GM13977 (cell line): Measurements from ENCODE around the gene CX3CR1.

ENCODE experiments used
- DNase-seq: peaks from one replicate; pipeline ENCODE4 v3.0.0; 2012; ENCODE audit warnings: low spot score
- CTCF ChIP-seq: IDR thresholded peaks from 2 replicates; pipeline ENCODE4 v1.5.1; 2012; ENCODE audit warnings: mild to moderate bottlenecking, control low read depth; ENCODE audit not compliant: insufficient read depth; ENCODE audit errors: extremely low read depth, missing control alignments
- in situ Hi-C: fragments of 300-500 bp; cut with MboI; formaldehyde crosslinking; loops from one replicate; pipeline ENCODE4 v1.12.0; 2022; ENCODE audit warnings: low sequenced_read_pairs, low pct_unique_long_range_greater_than_20kb, mixed read lengths, inconsistent platforms; ENCODE audit not compliant: unreplicated experiment

Gene CX3CR1

GRCh38 chr3:39285332-39285731, 5.5 kb upstream of the CX3CR1 start:
- in situ Hi-C loops: loop anchor here (5.0 kb wide), 1 partner anchor 93 kb away; the partner anchor contains the start of gene XIRP1
- no peak for TF ChIP-seq CTCF
- no peak for DNase-seq

- no peak for DNase-seq
- in situ Hi-C loops: no loop called here
Measured at GRCh38 chr3:39284457-39284881, 4.6 kb upstream of the CX3CR1 start.

GRCh38 chr3:39282057-39282456, 2.2 kb upstream of the CX3CR1 start:
- no peak for DNase-seq
- in situ Hi-C loops: no loop called here
- no peak for TF ChIP-seq CTCF

More at GRCh38 chr3:39284457-39284881, 4.6 kb upstream of the CX3CR1 start:
- TF ChIP-seq CTCF: no peak

GRCh38 chr3:39281533-39281932, 1.7 kb upstream of the CX3CR1 start:
- no peak for DNase-seq
- in situ Hi-C loops: no loop called here

GRCh38 chr3:39280571-39280970, 735 bp upstream of the CX3CR1 start:
- in situ Hi-C loops: no loop called here
- no peak for DNase-seq
- no peak for TF ChIP-seq CTCF

More at GRCh38 chr3:39281533-39281932, 1.7 kb upstream of the CX3CR1 start:
- no peak for TF ChIP-seq CTCF

- TF ChIP-seq CTCF: no peak
- in situ Hi-C loops: loop anchor here (10.0 kb wide), 2 partner anchors 64 to 184 kb away; no protein-coding TSS in a partner anchor
- DNase-seq: no peak
Measured at GRCh38 chr3:39278616-39278935, 1.3 kb downstream of the CX3CR1 start.

- TF ChIP-seq CTCF: no peak
- no peak for DNase-seq
- in situ Hi-C loops: loop anchor here (10.0 kb wide), 2 partner anchors 63 to 183 kb away; no protein-coding TSS in a partner anchor
Measured at GRCh38 chr3:39277893-39278615, 1.8 kb downstream of the CX3CR1 start.
